Fibroblast of skin of left biceps (primary cell): ENCODE results near the gene PCDHA12.
"Not testable (repeated sequence)": the region's sequence is repeated elsewhere in the genome, so short reads cannot be mapped to it uniquely, and the experiment has no call there.

Source experiments
- DNase-seq, 2 experiments: peaks; one replicate each; pipeline ENCODE4 v3.0.0-alpha.2; 2013; ENCODE audit warnings: low read depth in 2 of 2

The PCDHA12 gene

GRCh38 chr5:140857987-140858240, 17.2 kb upstream of the PCDHA12 start:
- no peak for DNase-seq

GRCh38 chr5:140862441-140863295, 12.4 kb upstream of the PCDHA12 start:
- no peak for DNase-seq

- no peak for DNase-seq
Observed at GRCh38 chr5:140868721-140869554, 6.2 kb upstream of the PCDHA12 start, which contains the start of gene PCDHA11. TSS of gene PCDHA11 (plus strand) at chr5:140868957. CDS start at chr5:140869104, 147 bp downstream.

GRCh38 chr5:140869555-140869886, 5.6 kb upstream of the PCDHA12 start:
- no peak for DNase-seq

GRCh38 chr5:140870221-140871201, 4.6 kb upstream of the PCDHA12 start:
- no peak for DNase-seq

GRCh38 chr5:140876541-140877261, 1.6 kb downstream of the PCDHA12 start:
- not testable (repeated sequence) for DNase-seq

- DNase-seq = no peak
Observed at GRCh38 chr5:140877262-140877581, 2.1 kb downstream of the PCDHA12 start.

GRCh38 chr5:140881889-140882590, 6.9 kb downstream of the PCDHA12 start, which contains the start of gene PCDHA13:
TSS of gene PCDHA13 (plus strand) at chr5:140882124. CDS start at chr5:140882269, 145 bp downstream.
- no peak for DNase-seq

- no peak for DNase-seq
Observed at GRCh38 chr5:140882591-140882899, 7.4 kb downstream of the PCDHA12 start.

- DNase-seq = no peak
Observed at GRCh38 chr5:140883373-140883772, 8.3 kb downstream of the PCDHA12 start.

- DNase-seq = no peak
Observed at GRCh38 chr5:140883927-140884697, 9.0 kb downstream of the PCDHA12 start.

GRCh38 chr5:140916325-140916724, 41.2 kb downstream of the PCDHA12 start:
- no peak for DNase-seq

GRCh38 chr5:140923601-140924000, 48.5 kb downstream of the PCDHA12 start:
- DNase-seq = no peak

GRCh38 chr5:140925806-140926442, 50.8 kb downstream of the PCDHA12 start, which contains the start of gene PCDHAC1:
TSS of gene PCDHAC1 (plus strand) at chr5:140926299. CDS start at chr5:140926893, 594 bp downstream.
- DNase-seq = no peak

- peak in 1 of 2 experiments; percentile 5 for DNase-seq
Observed at GRCh38 chr5:140926443-140927227, 51.5 kb downstream of the PCDHA12 start.

GRCh38 chr5:140927228-140927573, 52.1 kb downstream of the PCDHA12 start:
- no peak for DNase-seq
